Measurements from ENCODE around the gene GPR158.
"Not testable (repeated sequence)": the region's sequence is repeated elsewhere in the genome, so short reads cannot be mapped to it uniquely, and the experiment has no call there.

GPR158 gene

GRCh38 chr10:25356609-25357008, 181.8 kb downstream of the GPR158 start:
- H3K27ac Mint-ChIP-seq, result no peak overlapping the region
- H3K9me3 Mint-ChIP-seq, result peaks cover 75% of the 10 kb centered on the region
- H3K36me3 Mint-ChIP-seq (ENCODE audit: low read depth), result no peaks in the 10 kb centered on the region
- intact Hi-C loops (cut with micrococcal nuclease), result no loop called here
- H3K4me1 Mint-ChIP-seq (ENCODE audit: low read depth), result no peaks in the 10 kb centered on the region
- H3K4me3 Mint-ChIP-seq, result no peak overlapping the region
- H3K27me3 Mint-ChIP-seq, result no peaks in the 10 kb centered on the region

- Mint-ChIP-seq H3K9me3 (peaks cover 69% of the 10 kb centered on the region), H3K4me1 (ENCODE audit: low read depth) (no peaks in the 10 kb centered on the region), H3K36me3 (ENCODE audit: low read depth) (no peaks in the 10 kb centered on the region), H3K27me3 (no peaks in the 10 kb centered on the region), H3K4me3 (no peak overlapping the region), H3K27ac (no peak overlapping the region)
- intact Hi-C loops (cut with micrococcal nuclease), result no loop called here
These were observed 182.5 kb downstream of the GPR158 start for GRCh38 chr10:25357269-25357668.

GRCh38 chr10:25382029-25382810, 207.4 kb downstream of the GPR158 start:
- intact Hi-C loops (cut with micrococcal nuclease), result no loop called here
- Mint-ChIP-seq H3K27ac (no peak overlapping the region), H3K27me3 (no peaks in the 10 kb centered on the region), H3K4me3 (no peak overlapping the region), H3K4me1 (ENCODE audit: low read depth) (no peaks in the 10 kb centered on the region), H3K36me3 (ENCODE audit: low read depth) (no peaks in the 10 kb centered on the region), H3K9me3 (peaks cover 42% of the 10 kb centered on the region)

GRCh38 chr10:25382901-25383300, 208.1 kb downstream of the GPR158 start:
- H3K4me1 Mint-ChIP-seq (ENCODE audit: low read depth); H3K36me3 Mint-ChIP-seq (ENCODE audit: low read depth); H3K4me3 Mint-ChIP-seq; H3K27ac Mint-ChIP-seq; intact Hi-C loops (cut with micrococcal nuclease); H3K27me3 Mint-ChIP-seq: not testable (repeated sequence)
- H3K9me3 Mint-ChIP-seq, result peaks cover 49% of the 10 kb centered on the region

- no peaks in the 10 kb centered on the region for H3K27me3 Mint-ChIP-seq
- no peaks in the 10 kb centered on the region for H3K36me3 Mint-ChIP-seq (ENCODE audit: low read depth)
- no peaks in the 10 kb centered on the region for H3K4me1 Mint-ChIP-seq (ENCODE audit: low read depth)
- no peak overlapping the region for H3K4me3 Mint-ChIP-seq
- no peak overlapping the region for H3K27ac Mint-ChIP-seq
- intact Hi-C loops (cut with micrococcal nuclease), result no loop called here
- H3K9me3 Mint-ChIP-seq, result peaks cover 57% of the 10 kb centered on the region
These were observed 208.9 kb downstream of the GPR158 start for GRCh38 chr10:25383686-25384085.

GRCh38 chr10:25384618-25385017, 209.8 kb downstream of the GPR158 start:
- no peaks in the 10 kb centered on the region for H3K27me3 Mint-ChIP-seq
- intact Hi-C loops (cut with micrococcal nuclease), result no loop called here
- H3K9me3 Mint-ChIP-seq, result peaks cover 59% of the 10 kb centered on the region
- H3K36me3 Mint-ChIP-seq (ENCODE audit: low read depth), result no peaks in the 10 kb centered on the region
- H3K27ac Mint-ChIP-seq, result no peak overlapping the region
- H3K4me1 Mint-ChIP-seq (ENCODE audit: low read depth), result no peaks in the 10 kb centered on the region
- H3K4me3 Mint-ChIP-seq, result no peak overlapping the region

GRCh38 chr10:25388188-25388861, 213.5 kb downstream of the GPR158 start:
- Mint-ChIP-seq H3K27ac (no peak overlapping the region), H3K4me1 (ENCODE audit: low read depth) (no peaks in the 10 kb centered on the region), H3K4me3 (no peak overlapping the region), H3K9me3 (peaks cover 59% of the 10 kb centered on the region), H3K36me3 (ENCODE audit: low read depth) (no peaks in the 10 kb centered on the region), H3K27me3 (no peaks in the 10 kb centered on the region)
- intact Hi-C loops (cut with micrococcal nuclease), result no loop called here

GRCh38 chr10:25388862-25389206, 214.0 kb downstream of the GPR158 start:
- intact Hi-C loops (cut with micrococcal nuclease), result no loop called here
- no peaks in the 10 kb centered on the region for H3K4me1 Mint-ChIP-seq (ENCODE audit: low read depth)
- no peak overlapping the region for H3K4me3 Mint-ChIP-seq
- peaks cover 64% of the 10 kb centered on the region for H3K9me3 Mint-ChIP-seq
- no peak overlapping the region for H3K27ac Mint-ChIP-seq
- no peaks in the 10 kb centered on the region for H3K27me3 Mint-ChIP-seq
- no peaks in the 10 kb centered on the region for H3K36me3 Mint-ChIP-seq (ENCODE audit: low read depth)

- Mint-ChIP-seq H3K4me3 (no peak overlapping the region), H3K27me3 (no peaks in the 10 kb centered on the region), H3K4me1 (ENCODE audit: low read depth) (no peaks in the 10 kb centered on the region), H3K27ac (no peak overlapping the region), H3K9me3 (peaks cover 64% of the 10 kb centered on the region), H3K36me3 (ENCODE audit: low read depth) (no peaks in the 10 kb centered on the region)
- intact Hi-C loops (cut with micrococcal nuclease), result no loop called here
These were observed 215.9 kb downstream of the GPR158 start for GRCh38 chr10:25390733-25391132.

- intact Hi-C loops (cut with micrococcal nuclease), result no loop called here
- Mint-ChIP-seq H3K4me1 (ENCODE audit: low read depth) (no peaks in the 10 kb centered on the region), H3K4me3 (no peak overlapping the region), H3K9me3 (peaks cover 57% of the 10 kb centered on the region), H3K27me3 (no peaks in the 10 kb centered on the region), H3K36me3 (ENCODE audit: low read depth) (no peaks in the 10 kb centered on the region), H3K27ac (no peak overlapping the region)
These were observed 217.3 kb downstream of the GPR158 start for GRCh38 chr10:25392132-25392531.

GRCh38 chr10:25393621-25394020, 218.8 kb downstream of the GPR158 start:
- no peaks in the 10 kb centered on the region for H3K4me1 Mint-ChIP-seq (ENCODE audit: low read depth)
- no peak overlapping the region for H3K27ac Mint-ChIP-seq
- no peaks in the 10 kb centered on the region for H3K27me3 Mint-ChIP-seq
- H3K4me3 Mint-ChIP-seq, result no peak overlapping the region
- intact Hi-C loops (cut with micrococcal nuclease), result no loop called here
- peaks cover 42% of the 10 kb centered on the region for H3K9me3 Mint-ChIP-seq
- H3K36me3 Mint-ChIP-seq (ENCODE audit: low read depth), result no peaks in the 10 kb centered on the region

- Mint-ChIP-seq H3K27ac (no peak overlapping the region), H3K9me3 (peaks cover 12% of the 10 kb centered on the region), H3K4me3 (no peak overlapping the region), H3K27me3 (no peaks in the 10 kb centered on the region), H3K4me1 (ENCODE audit: low read depth) (no peaks in the 10 kb centered on the region), H3K36me3 (ENCODE audit: low read depth) (no peaks in the 10 kb centered on the region)
- intact Hi-C loops (cut with micrococcal nuclease), result no loop called here
These were observed 223.9 kb downstream of the GPR158 start for GRCh38 chr10:25398680-25399079.

- Mint-ChIP-seq H3K4me3 (no peak overlapping the region), H3K36me3 (ENCODE audit: low read depth) (no peaks in the 10 kb centered on the region), H3K9me3 (peaks cover 27% of the 10 kb centered on the region), H3K4me1 (ENCODE audit: low read depth) (no peaks in the 10 kb centered on the region), H3K27ac (no peak overlapping the region), H3K27me3 (no peaks in the 10 kb centered on the region)
- intact Hi-C loops (cut with micrococcal nuclease), result no loop called here
These were observed 231.1 kb downstream of the GPR158 start for GRCh38 chr10:25405871-25406270.

- Mint-ChIP-seq H3K4me3 (no peak overlapping the region), H3K4me1 (ENCODE audit: low read depth) (no peaks in the 10 kb centered on the region), H3K27ac (no peak overlapping the region), H3K36me3 (ENCODE audit: low read depth) (no peaks in the 10 kb centered on the region), H3K27me3 (no peaks in the 10 kb centered on the region), H3K9me3 (peaks cover 22% of the 10 kb centered on the region)
- intact Hi-C loops (cut with micrococcal nuclease), result no loop called here
These were observed 242.8 kb downstream of the GPR158 start for GRCh38 chr10:25417611-25418010.

GRCh38 chr10:25425776-25426175, 251.0 kb downstream of the GPR158 start:
- intact Hi-C loops (cut with micrococcal nuclease), result no loop called here
- Mint-ChIP-seq H3K36me3 (ENCODE audit: low read depth) (no peaks in the 10 kb centered on the region), H3K9me3 (peaks cover 38% of the 10 kb centered on the region), H3K27me3 (no peaks in the 10 kb centered on the region), H3K4me3 (no peak overlapping the region), H3K27ac (no peak overlapping the region), H3K4me1 (ENCODE audit: low read depth) (no peaks in the 10 kb centered on the region)
